Measurements from ENCODE around the gene RBFA.

- TF ChIP-seq POLR2A (IDR thresholded peaks at IDR 0.05; ENCODE audit: low read length) = no peak
- no peak for TF ChIP-seq GATA1 (IDR thresholded peaks at IDR 0.05; ENCODE audit: low read depth, low read length)
These were observed 39.9 kb downstream of the RBFA start for GRCh38 chr18:80074183-80074582.

Measured in erythroblast (primary cell).